ENCODE data around the gene THRSP.

Gene THRSP

DNA sequence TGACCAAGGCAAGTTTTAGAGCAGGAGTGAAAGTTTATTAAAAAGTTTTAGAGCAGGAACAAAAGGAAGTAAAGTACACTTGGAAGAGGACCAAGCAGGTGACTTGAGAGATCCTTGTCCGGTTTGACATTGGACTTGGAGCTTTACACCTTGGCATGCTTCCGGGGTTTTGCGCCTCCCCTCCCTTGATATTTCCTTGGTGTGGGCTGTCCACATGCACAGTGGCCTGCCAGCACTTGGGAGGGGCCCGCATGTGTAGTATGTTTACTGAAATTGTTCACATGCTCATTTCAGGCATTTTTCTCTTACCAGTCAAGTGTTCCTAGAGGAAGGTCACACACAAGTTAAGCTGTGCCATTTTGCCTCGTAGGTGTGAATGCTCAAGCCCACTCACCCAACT lies 19.0 kb upstream of the THRSP start:
- H3K36me3 ChIP-seq (ENCODE audit: control insufficient read depth in 4 of 4, insufficient read depth in 4 of 4, low read length in 3 of 4): no peaks in the 10 kb centered on the region
- H3K27me3 ChIP-seq (replicated peaks in 2 of 5; ENCODE audit: control insufficient read depth in 4 of 5, insufficient read depth in 5 of 5, low read length in 4 of 5): no peaks in the 10 kb centered on the region
- ChIA-PET POLR2A (no interaction called here), CTCF (interaction anchor here (0.7 to 5.1 kb wide), 9 partner anchors 9 to 274 kb away, joined by 3 to 41 read pairs (median 4); partner anchors contain the start of gene INTS4)
- 100% methylated on average over 5 of the region's 5 CpGs for WGBS (ENCODE audit: insufficient coverage)
- H3K9me3 ChIP-seq (ENCODE audit: control extremely low read depth in 1 of 5, control insufficient read depth in 4 of 5, insufficient read depth in 2 of 5, low read depth in 1 of 5, low read length in 4 of 5): peaks cover 0 to 4% (median 0%) of the 10 kb centered on the region in 5 experiments
- peaks cover 0 to 23% (median 19%) of the 10 kb centered on the region in 4 experiments for H3K4me1 ChIP-seq (ENCODE audit: control extremely low read depth in 1 of 4, control insufficient read depth in 4 of 4, insufficient read depth in 4 of 4, low read length in 3 of 4)
- no peak overlapping the region for H3K4me3 ChIP-seq (ENCODE audit: control insufficient read depth in 1 of 7, extremely low read depth in 1 of 7, insufficient read depth in 4 of 7, low read depth in 2 of 7, low read length in 6 of 7)
- no peak for DNase-seq
- no peak overlapping the region for H3K27ac ChIP-seq (ENCODE audit: insufficient read depth in 1 of 2, low read depth in 1 of 2, low read length in 2 of 2, poor library complexity in 1 of 2, severe bottlenecking in 2 of 2)

DNA sequence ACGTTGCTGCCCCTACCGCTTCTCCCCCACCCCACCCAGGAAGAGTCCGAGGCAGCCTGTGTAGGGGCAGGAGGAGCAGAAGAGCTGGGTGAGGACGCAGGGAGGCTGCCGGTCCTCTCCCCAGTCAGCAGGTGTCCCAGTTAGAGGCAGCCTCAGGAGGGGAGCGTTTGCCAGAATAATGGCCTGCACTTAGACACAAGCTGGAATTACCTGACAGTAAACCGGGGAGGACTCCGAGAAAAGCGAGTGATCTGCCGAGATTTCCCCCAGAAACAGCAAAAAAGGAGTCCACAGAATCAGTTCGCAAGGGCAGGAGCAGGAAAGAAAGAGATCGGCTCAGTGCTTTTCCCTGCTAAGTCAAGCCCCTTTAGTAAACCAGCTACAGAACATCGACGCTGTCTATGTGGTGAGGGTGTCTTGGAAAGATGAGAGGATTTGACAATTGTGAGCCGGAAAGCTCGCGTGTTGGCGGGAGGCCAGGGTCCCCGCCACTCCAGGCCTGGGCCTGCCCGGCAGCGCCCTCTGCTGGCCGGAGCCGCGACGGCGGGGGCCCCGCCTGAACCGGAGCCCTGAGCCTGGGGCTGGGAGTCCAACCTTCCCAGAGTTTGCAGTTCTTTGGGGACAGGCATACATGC lies 17.7 kb upstream of the THRSP start:
- no peaks in the 10 kb centered on the region for H3K27me3 ChIP-seq (replicated peaks in 2 of 5; ENCODE audit: control insufficient read depth in 4 of 5, insufficient read depth in 5 of 5, low read length in 4 of 5)
- POLR2A ChIA-PET: no interaction called here
- H3K9me3 ChIP-seq (ENCODE audit: control extremely low read depth in 1 of 5, control insufficient read depth in 4 of 5, insufficient read depth in 2 of 5, low read depth in 1 of 5, low read length in 4 of 5): peaks cover 0 to 4% (median 0%) of the 10 kb centered on the region in 5 experiments
- CTCF ChIA-PET: interaction anchor here (0.8 to 5.1 kb wide), 18 partner anchors 9 to 523 kb away, joined by 3 to 41 read pairs (median 4); partner anchors contain the start of genes ALG8, INTS4 and NDUFC2
- WGBS (ENCODE audit: insufficient coverage): 34% methylated on average over 9 of the region's 28 CpGs
- H3K36me3 ChIP-seq (ENCODE audit: control insufficient read depth in 4 of 4, insufficient read depth in 4 of 4, low read length in 3 of 4): no peaks in the 10 kb centered on the region
- peak overlapping the region in 4 of 7 experiments; percentile 37 to 71 (median 42) for H3K4me3 ChIP-seq (ENCODE audit: control insufficient read depth in 1 of 7, extremely low read depth in 1 of 7, insufficient read depth in 4 of 7, low read depth in 2 of 7, low read length in 6 of 7)
- DNase-seq: peak; percentile 45 to 73 (median 63)
- no peak overlapping the region for H3K27ac ChIP-seq (ENCODE audit: insufficient read depth in 1 of 2, low read depth in 1 of 2, low read length in 2 of 2, poor library complexity in 1 of 2, severe bottlenecking in 2 of 2)
- H3K4me1 ChIP-seq (ENCODE audit: control extremely low read depth in 1 of 4, control insufficient read depth in 4 of 4, insufficient read depth in 4 of 4, low read length in 3 of 4): peaks cover 0 to 16% (median 9%) of the 10 kb centered on the region in 4 experiments

DNA sequence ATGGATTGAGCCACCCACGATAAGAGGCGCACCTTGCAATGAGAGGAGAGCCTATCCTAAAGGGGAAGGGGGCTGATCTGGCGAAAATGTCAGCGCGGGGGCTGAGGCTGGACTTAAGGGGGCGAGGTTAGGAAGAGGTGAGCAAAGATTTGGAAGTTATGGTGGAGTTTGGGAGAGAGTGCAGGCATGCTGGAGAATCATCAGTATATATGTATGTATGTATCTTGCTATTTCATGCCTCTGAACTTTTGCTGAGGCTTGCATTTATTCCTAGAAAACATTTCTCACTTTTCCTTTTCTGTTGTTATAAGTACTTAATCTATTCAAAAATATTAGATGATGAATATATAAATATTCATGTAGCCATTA lies 17.2 kb upstream of the THRSP start:
- H3K27ac ChIP-seq (ENCODE audit: insufficient read depth in 1 of 2, low read depth in 1 of 2, low read length in 2 of 2, poor library complexity in 1 of 2, severe bottlenecking in 2 of 2): no peak overlapping the region
- ChIA-PET CTCF (interaction anchor here (0.9 to 5.1 kb wide), 13 partner anchors 8 to 522 kb away, joined by 3 to 41 read pairs (median 4); partner anchors contain the start of genes ALG8, INTS4 and NDUFC2), POLR2A (no interaction called here)
- no peak for DNase-seq
- WGBS (ENCODE audit: insufficient coverage): 55% methylated on average over 6 of the region's 6 CpGs
- H3K4me1 ChIP-seq (ENCODE audit: control extremely low read depth in 1 of 4, control insufficient read depth in 4 of 4, insufficient read depth in 4 of 4, low read length in 3 of 4): peaks cover 0 to 20% (median 11%) of the 10 kb centered on the region in 4 experiments
- no peaks in the 10 kb centered on the region for H3K36me3 ChIP-seq (ENCODE audit: control insufficient read depth in 4 of 4, insufficient read depth in 4 of 4, low read length in 3 of 4)
- H3K27me3 ChIP-seq (replicated peaks in 2 of 5; ENCODE audit: control insufficient read depth in 4 of 5, insufficient read depth in 5 of 5, low read length in 4 of 5): no peaks in the 10 kb centered on the region
- H3K4me3 ChIP-seq (ENCODE audit: control insufficient read depth in 1 of 7, extremely low read depth in 1 of 7, insufficient read depth in 4 of 7, low read depth in 2 of 7, low read length in 6 of 7): no peak overlapping the region
- peaks cover 0 to 4% (median 0%) of the 10 kb centered on the region in 5 experiments for H3K9me3 ChIP-seq (ENCODE audit: control extremely low read depth in 1 of 5, control insufficient read depth in 4 of 5, insufficient read depth in 2 of 5, low read depth in 1 of 5, low read length in 4 of 5)

DNA sequence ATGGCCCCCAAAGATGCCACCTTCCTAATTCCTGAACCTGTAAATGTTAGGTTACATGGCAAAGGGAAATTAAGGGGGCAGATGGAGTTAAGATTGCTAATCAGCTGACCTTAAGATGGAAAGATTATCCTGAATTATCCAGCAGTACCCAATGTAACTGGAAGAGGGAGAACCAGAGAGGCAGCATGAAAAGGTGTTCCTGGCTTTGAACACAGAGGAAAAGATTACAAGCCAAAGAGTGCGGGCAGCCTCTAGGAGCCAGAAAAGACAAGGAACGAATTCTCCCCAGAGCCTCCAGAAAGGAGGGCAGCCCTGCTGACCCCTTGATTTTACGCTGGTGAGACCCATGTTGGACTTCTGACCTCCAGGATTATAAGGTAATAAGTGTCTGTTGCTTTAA lies 15.1 kb upstream of the THRSP start:
- no peak for DNase-seq
- no peaks in the 10 kb centered on the region for H3K36me3 ChIP-seq (ENCODE audit: control insufficient read depth in 4 of 4, insufficient read depth in 4 of 4, low read length in 3 of 4)
- WGBS (ENCODE audit: insufficient coverage): 100% methylated on average over 2 of the region's 3 CpGs
- H3K27ac ChIP-seq (ENCODE audit: insufficient read depth in 1 of 2, low read depth in 1 of 2, low read length in 2 of 2, poor library complexity in 1 of 2, severe bottlenecking in 2 of 2): no peak overlapping the region
- H3K4me1 ChIP-seq (ENCODE audit: control extremely low read depth in 1 of 4, control insufficient read depth in 4 of 4, insufficient read depth in 4 of 4, low read length in 3 of 4): peaks cover 0 to 22% (median 11%) of the 10 kb centered on the region in 4 experiments
- no peak overlapping the region for H3K4me3 ChIP-seq (ENCODE audit: control insufficient read depth in 1 of 7, extremely low read depth in 1 of 7, insufficient read depth in 4 of 7, low read depth in 2 of 7, low read length in 6 of 7)
- peaks cover 0 to 4% (median 0%) of the 10 kb centered on the region in 5 experiments for H3K9me3 ChIP-seq (ENCODE audit: control extremely low read depth in 1 of 5, control insufficient read depth in 4 of 5, insufficient read depth in 2 of 5, low read depth in 1 of 5, low read length in 4 of 5)
- no peaks in the 10 kb centered on the region for H3K27me3 ChIP-seq (replicated peaks in 2 of 5; ENCODE audit: control insufficient read depth in 4 of 5, insufficient read depth in 5 of 5, low read length in 4 of 5)
- ChIA-PET POLR2A (no interaction called here), CTCF (interaction anchor here (0.8 to 1.7 kb wide), 3 partner anchors 17 to 90 kb away, joined by 3 to 5 read pairs (median 4); no protein-coding TSS in a partner anchor)

DNA sequence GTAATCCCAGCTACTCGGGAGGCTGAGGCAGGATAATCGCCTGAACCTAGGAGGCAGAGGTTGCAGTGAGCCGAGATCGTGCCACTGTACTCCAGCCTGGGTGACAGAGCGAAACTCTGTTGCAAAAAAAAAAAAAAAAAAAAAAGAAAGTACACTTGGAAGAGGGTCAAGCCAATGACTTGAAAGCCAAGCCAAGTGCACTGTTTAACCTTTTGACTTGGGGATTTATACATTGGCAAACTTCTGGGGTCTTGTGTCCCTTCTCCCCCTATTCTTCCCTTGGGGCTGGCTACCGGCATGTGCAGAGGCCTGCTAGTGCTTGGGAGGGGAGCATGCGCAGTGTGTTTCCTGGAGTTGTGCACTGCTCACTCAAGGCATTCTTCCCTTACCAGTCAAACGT lies 14.3 kb upstream of the THRSP start:
- ChIA-PET POLR2A (no interaction called here), CTCF (interaction anchor here (1.1 kb wide), 2 partner anchors 10 to 49 kb away, joined by 3 to 4 read pairs; no protein-coding TSS in a partner anchor)
- Histone ChIP-seq H3K27me3 (replicated peaks in 2 of 5; ENCODE audit: control insufficient read depth in 4 of 5, insufficient read depth in 5 of 5, low read length in 4 of 5) (no peaks in the 10 kb centered on the region), H3K9me3 (ENCODE audit: control extremely low read depth in 1 of 5, control insufficient read depth in 4 of 5, insufficient read depth in 2 of 5, low read depth in 1 of 5, low read length in 4 of 5) (peaks cover 0 to 4% (median 0%) of the 10 kb centered on the region in 5 experiments), H3K27ac (ENCODE audit: insufficient read depth in 1 of 2, low read depth in 1 of 2, low read length in 2 of 2, poor library complexity in 1 of 2, severe bottlenecking in 2 of 2) (no peak overlapping the region), H3K4me3 (ENCODE audit: control insufficient read depth in 1 of 7, extremely low read depth in 1 of 7, insufficient read depth in 4 of 7, low read depth in 2 of 7, low read length in 6 of 7) (no peak overlapping the region), H3K4me1 (ENCODE audit: control extremely low read depth in 1 of 4, control insufficient read depth in 4 of 4, insufficient read depth in 4 of 4, low read length in 3 of 4) (peaks cover 0 to 22% (median 11%) of the 10 kb centered on the region in 4 experiments), H3K36me3 (ENCODE audit: control insufficient read depth in 4 of 4, insufficient read depth in 4 of 4, low read length in 3 of 4) (no peaks in the 10 kb centered on the region)
- no peak for DNase-seq
- 82% methylated on average over 6 of the region's 8 CpGs for WGBS (ENCODE audit: insufficient coverage)

DNA sequence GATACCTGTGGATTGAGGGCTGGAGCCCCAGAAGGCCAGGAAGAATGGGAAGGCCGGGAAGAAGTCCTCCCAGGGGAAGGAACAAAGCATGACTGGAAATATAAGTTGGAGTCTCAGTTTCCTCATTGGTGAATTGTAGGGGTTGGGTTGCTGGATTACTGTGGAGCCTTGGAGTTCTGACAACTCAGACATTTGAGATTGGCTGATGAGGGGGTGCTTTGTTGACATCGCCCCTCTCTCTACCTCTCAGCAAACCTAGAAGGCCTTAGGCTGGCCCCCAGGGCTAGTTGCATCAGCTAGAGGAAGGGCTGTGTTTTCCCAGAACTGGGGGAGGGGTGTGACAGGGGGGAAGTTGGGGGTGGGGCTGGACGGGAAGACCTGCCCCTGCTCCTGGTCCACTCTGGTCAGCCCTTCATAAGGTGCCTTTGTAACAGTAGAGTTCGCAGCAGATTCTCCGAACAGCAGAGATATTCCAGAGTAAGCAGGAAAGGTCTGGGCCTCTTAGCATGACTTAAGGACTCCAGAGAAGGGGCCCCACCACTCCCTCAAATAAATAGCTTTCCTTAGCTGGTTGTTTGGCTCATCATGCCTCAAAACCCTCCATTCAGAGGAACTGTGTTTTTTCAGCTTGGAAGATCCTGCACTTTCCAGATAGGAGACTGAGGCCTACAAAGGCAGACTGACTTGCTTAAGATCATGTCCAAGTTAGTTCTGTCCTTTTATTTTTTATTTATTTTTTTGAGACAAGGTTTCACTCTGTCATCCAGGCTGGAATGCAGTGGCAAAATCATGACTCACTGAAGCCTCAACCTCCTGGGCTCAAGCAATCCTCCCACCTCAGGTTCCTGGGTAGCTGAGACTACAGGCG lies 12.5 kb upstream of the THRSP start:
- no peaks in the 10 kb centered on the region for H3K9me3 ChIP-seq (ENCODE audit: control extremely low read depth in 1 of 5, control insufficient read depth in 4 of 5, insufficient read depth in 2 of 5, low read depth in 1 of 5, low read length in 4 of 5)
- no peaks in the 10 kb centered on the region for H3K27me3 ChIP-seq (replicated peaks in 2 of 5; ENCODE audit: control insufficient read depth in 4 of 5, insufficient read depth in 5 of 5, low read length in 4 of 5)
- no peaks in the 10 kb centered on the region for H3K36me3 ChIP-seq (ENCODE audit: control insufficient read depth in 4 of 4, insufficient read depth in 4 of 4, low read length in 3 of 4)
- H3K27ac ChIP-seq (ENCODE audit: insufficient read depth in 1 of 2, low read depth in 1 of 2, low read length in 2 of 2, poor library complexity in 1 of 2, severe bottlenecking in 2 of 2): peak overlapping the region in 1 of 2 experiments; percentile 64
- DNase-seq: peak in 1 of 3 donors; percentile 25
- peaks cover 0 to 17% (median 6%) of the 10 kb centered on the region in 4 experiments for H3K4me1 ChIP-seq (ENCODE audit: control extremely low read depth in 1 of 4, control insufficient read depth in 4 of 4, insufficient read depth in 4 of 4, low read length in 3 of 4)
- CTCF ChIA-PET: interaction anchor here (0.6 to 0.7 kb wide), 2 partner anchors 11 to 193 kb away, joined by 3 to 4 read pairs; no protein-coding TSS in a partner anchor
- POLR2A ChIA-PET: interaction anchor here (0.6 to 0.7 kb wide), 2 partner anchors 9 to 48 kb away, joined by 3 to 8 read pairs; no protein-coding TSS in a partner anchor
- H3K4me3 ChIP-seq (ENCODE audit: control insufficient read depth in 1 of 7, extremely low read depth in 1 of 7, insufficient read depth in 4 of 7, low read depth in 2 of 7, low read length in 6 of 7): no peak overlapping the region
- WGBS (ENCODE audit: insufficient coverage): 74% methylated on average over 4 of the region's 6 CpGs

Measured in common myeloid progenitor, CD34-positive (primary cell).